ENCODE data around the gene COMT.
A peak's percentile ranks its signal among the peaks of the same experiment; 100 is the strongest.
"Not testable (repeated sequence)": the region's sequence is repeated elsewhere in the genome, so short reads cannot be mapped to it uniquely, and the experiment has no call there.

COMT gene

GRCh38 chr22:19909350-19910179, 32.0 kb upstream of the COMT start:
- peak; percentile 73 for DNase-seq (ENCODE audit: low read depth)

- DNase-seq (ENCODE audit: low read depth): no peak
These were observed 31.3 kb upstream of the COMT start for GRCh38 chr22:19910180-19910744.

GRCh38 chr22:19911540-19912270, 29.9 kb upstream of the COMT start:
- DNase-seq (ENCODE audit: low read depth): no peak

GRCh38 chr22:19912271-19912999, 29.1 kb upstream of the COMT start:
- no peak for DNase-seq (ENCODE audit: low read depth)

GRCh38 chr22:19913337-19913936, 28.1 kb upstream of the COMT start:
- no peak for DNase-seq (ENCODE audit: low read depth)

- no peak for DNase-seq (ENCODE audit: low read depth)
These were observed 27.2 kb upstream of the COMT start for GRCh38 chr22:19914201-19914943.

- DNase-seq (ENCODE audit: low read depth): no peak
These were observed 26.2 kb upstream of the COMT start for GRCh38 chr22:19915287-19915954.

GRCh38 chr22:19916006-19916405, 25.6 kb upstream of the COMT start:
- no peak for DNase-seq (ENCODE audit: low read depth)

GRCh38 chr22:19916941-19917340, 24.6 kb upstream of the COMT start:
- DNase-seq (ENCODE audit: low read depth): no peak

- DNase-seq (ENCODE audit: low read depth): no peak
These were observed 24.0 kb upstream of the COMT start for GRCh38 chr22:19917389-19918138.

GRCh38 chr22:19918332-19919106, 23.1 kb upstream of the COMT start:
- DNase-seq (ENCODE audit: low read depth): no peak

- no peak for DNase-seq (ENCODE audit: low read depth)
These were observed 21.7 kb upstream of the COMT start for GRCh38 chr22:19919701-19920363.

- DNase-seq (ENCODE audit: low read depth): no peak
These were observed 20.0 kb upstream of the COMT start for GRCh38 chr22:19921544-19922081.

GRCh38 chr22:19923914-19924513, 17.6 kb upstream of the COMT start:
- DNase-seq (ENCODE audit: low read depth): no peak

- not testable (repeated sequence) for DNase-seq (ENCODE audit: low read depth)
These were observed 15.5 kb upstream of the COMT start for GRCh38 chr22:19926028-19926427.

GRCh38 chr22:19927696-19928095, 13.9 kb upstream of the COMT start:
- no peak for DNase-seq (ENCODE audit: low read depth)

- DNase-seq (ENCODE audit: low read depth): no peak
These were observed 13.4 kb upstream of the COMT start for GRCh38 chr22:19928207-19928606.

All from stimulated activated CD4-positive, alpha-beta T cell treated with anti-CD3 and anti-CD28 coated beads, Interleukin-2, amount 100 ng/mL, for 4 hours (primary cell).